PC-9 (cell line): ENCODE data around the gene VDR. TPM values are rescaled to one million over a fixed set of nuclear protein-coding genes. Genes with fewer than 3 reads are reported as not detected.

Experiments used
- BruUV-seq: library from RNA; stranded (reverse); fragments of 400-500 nt; replicated peaks from 2 replicates; lab custom pipeline; 2021; lab: Mats Ljungman, UMichigan
- CTCF ChIA-PET: fragments of 300-600 bp; sonication (Branson Sonifier 250); formaldehyde crosslinking; loops from one replicate; lab custom pipeline; 2022; ENCODE audit warnings: antibody characterized with exemption; lab: Charles Lee
- POLR2A ChIA-PET: fragments of 300-600 bp; sonication (Branson Sonifier 250); formaldehyde crosslinking; loops from one replicate; lab custom pipeline; 2022; ENCODE audit warnings: antibody characterized with exemption; ENCODE audit not compliant: unreplicated experiment; lab: Charles Lee
- DNase-seq, 2 experiments: peaks; one replicate each; pipeline versions ENCODE4 v3.0.0 to v3.0.0-alpha.2; 2015 to 2022; ENCODE audit warnings: mixed read lengths in 1 of 2
- H2AFZ ChIP-seq: fragments of 200-600 bp; sonication (generic); 2 replicates; pipeline ENCODE4 v1.8.1; 2017; ENCODE audit warnings: antibody characterized with exemption
- H3F3A ChIP-seq: fragments of 200-600 bp; sonication (generic); 2 replicates; pipeline ENCODE4 v1.8.1; 2017; ENCODE audit warnings: antibody characterized with exemption, mild to moderate bottlenecking, low read depth; ENCODE audit not compliant: insufficient read depth
- H3K27ac ChIP-seq: fragments of 200-600 bp; sonication (generic); 2 replicates; pipeline ENCODE4 v1.6.1; 2016; ENCODE audit warnings: mixed run types
- H3K27me3 ChIP-seq: fragments of 200-600 bp; sonication (generic); 2 replicates; pipeline ENCODE4 v1.6.1; 2016; ENCODE audit warnings: low read depth, mixed run types; ENCODE audit not compliant: insufficient read depth
- H3K36me3 ChIP-seq: fragments of 200-600 bp; sonication (generic); 2 replicates; pipeline ENCODE4 v1.6.1; 2016; ENCODE audit warnings: low read depth, mixed run types
- H3K4me1 ChIP-seq: fragments of 200-600 bp; sonication (generic); replicated peaks from 2 replicates; pipeline ENCODE4 v1.6.1; 2016; ENCODE audit warnings: mixed run types; ENCODE audit not compliant: insufficient read depth
- H3K4me2 ChIP-seq: fragments of 200-600 bp; sonication (generic); 2 replicates; pipeline ENCODE4 v1.6.1; 2017; ENCODE audit warnings: mixed run types
- H3K4me3 ChIP-seq: fragments of 200-600 bp; sonication (generic); 2 replicates; pipeline ENCODE4 v1.6.1; 2016; ENCODE audit warnings: mixed run types
- H3K79me2 ChIP-seq: fragments of 200-600 bp; sonication (generic); 2 replicates; pipeline ENCODE4 v1.6.1; 2017; ENCODE audit warnings: low read depth, mixed run types
- H3K9me2 ChIP-seq: fragments of 200-600 bp; sonication (generic); 2 replicates; pipeline ENCODE4 v1.8.1; 2017; ENCODE audit warnings: mild to moderate bottlenecking; ENCODE audit not compliant: insufficient read depth
- H3K9me3 ChIP-seq: fragments of 200-600 bp; sonication (generic); 2 replicates; pipeline ENCODE4 v1.8.1; 2016; ENCODE audit warnings: low read depth; ENCODE audit not compliant: insufficient read depth
- H4K20me1 ChIP-seq: fragments of 200-600 bp; sonication (generic); 2 replicates; pipeline ENCODE4 v1.8.1; 2017; ENCODE audit not compliant: insufficient read depth
- EZH2 ChIP-seq: fragments of 200-600 bp; sonication (generic); IDR thresholded peaks from 2 replicates; pipeline ENCODE4 v1.8.0; 2017; ENCODE audit warnings: antibody characterized with exemption, low read depth
- intact Hi-C: fragments of 100-400 bp; cut with micrococcal nuclease; formaldehyde crosslinking; loops from one replicate; pipeline ENCODE4 v1.10.0; 2022; ENCODE audit not compliant: unreplicated experiment
- total RNA-seq: library from RNA; stranded (reverse); gene quantifications from 2 replicates; pipeline ENCODE4 v1.2.3, GENCODE V29; 2021
- TF ChIP-seq, protein P1 (sequence below): fragments of 200-600 bp; sonication (generic); conservative IDR thresholded peaks from 2 replicates; pipeline ENCODE4 v1.6.1; 2017; ENCODE audit warnings: mixed run types, antibody characterized with exemption, mild to moderate bottlenecking, moderate library complexity

Gene VDR
- total RNA-seq, 1 experiment from 2014 or later: 12.3 TPM

DNA sequence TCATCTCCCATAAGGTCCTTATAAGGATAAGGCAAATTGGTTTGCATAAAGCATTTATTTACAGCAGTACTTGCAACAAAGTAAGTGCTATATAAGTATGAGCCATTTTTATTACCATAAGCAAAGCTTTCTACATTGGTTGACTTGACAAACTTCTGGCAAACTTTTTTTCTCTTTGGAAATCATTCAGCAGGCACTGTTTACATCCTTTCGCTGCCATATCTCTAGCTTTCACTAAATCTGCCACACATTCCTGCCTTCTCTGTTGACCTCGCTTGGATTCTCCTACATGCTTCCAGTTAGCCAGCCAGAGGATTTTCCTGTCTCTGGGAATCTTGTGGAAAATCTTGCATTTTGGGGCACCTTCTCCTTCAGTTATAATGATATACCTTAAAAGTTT, 63.3 kb downstream of the VDR start:
- CTCF ChIA-PET: interaction anchor here (0.7 kb wide), 1 partner anchor 13 kb away, joined by 3 read pairs; no protein-coding TSS in a partner anchor
- H3K4me1 ChIP-seq: peaks cover 11% of the 10 kb centered on the region

GRCh38 chr12:47840571-47840970, 64.2 kb downstream of the VDR start:
- 0 out of 2 replicates have a peak, but pooled peaks cover 2% of the 10 kb centered on the region for H4K20me1 ChIP-seq
- BruUV-seq: no TSS peak
- no peak overlapping the region for H2AFZ ChIP-seq
- intact Hi-C loops: no loop called here
- H3K4me2 ChIP-seq: no peak overlapping the region
- ChIA-PET POLR2A (no interaction called here), CTCF (interaction anchor here (0.7 to 4.0 kb wide), 3 partner anchors 12 to 323 kb away, joined by 4 to 31 read pairs (median 4); no protein-coding TSS in a partner anchor)
- H3K9me2 ChIP-seq: no peaks in the 10 kb centered on the region; the same call in 1 of the 2 replicates
- H3K27me3 ChIP-seq: no peaks in the 10 kb centered on the region
- no peaks in the 10 kb centered on the region for H3K36me3 ChIP-seq
- no peaks in the 10 kb centered on the region for H3K9me3 ChIP-seq
- DNase-seq: no peak
- no peak overlapping the region for H3K4me3 ChIP-seq
- no peak overlapping the region for H3K27ac ChIP-seq
- TF ChIP-seq, protein P1, sequence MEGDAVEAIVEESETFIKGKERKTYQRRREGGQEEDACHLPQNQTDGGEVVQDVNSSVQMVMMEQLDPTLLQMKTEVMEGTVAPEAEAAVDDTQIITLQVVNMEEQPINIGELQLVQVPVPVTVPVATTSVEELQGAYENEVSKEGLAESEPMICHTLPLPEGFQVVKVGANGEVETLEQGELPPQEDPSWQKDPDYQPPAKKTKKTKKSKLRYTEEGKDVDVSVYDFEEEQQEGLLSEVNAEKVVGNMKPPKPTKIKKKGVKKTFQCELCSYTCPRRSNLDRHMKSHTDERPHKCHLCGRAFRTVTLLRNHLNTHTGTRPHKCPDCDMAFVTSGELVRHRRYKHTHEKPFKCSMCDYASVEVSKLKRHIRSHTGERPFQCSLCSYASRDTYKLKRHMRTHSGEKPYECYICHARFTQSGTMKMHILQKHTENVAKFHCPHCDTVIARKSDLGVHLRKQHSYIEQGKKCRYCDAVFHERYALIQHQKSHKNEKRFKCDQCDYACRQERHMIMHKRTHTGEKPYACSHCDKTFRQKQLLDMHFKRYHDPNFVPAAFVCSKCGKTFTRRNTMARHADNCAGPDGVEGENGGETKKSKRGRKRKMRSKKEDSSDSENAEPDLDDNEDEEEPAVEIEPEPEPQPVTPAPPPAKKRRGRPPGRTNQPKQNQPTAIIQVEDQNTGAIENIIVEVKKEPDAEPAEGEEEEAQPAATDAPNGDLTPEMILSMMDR: no peak
- TF ChIP-seq EZH2: no peak
- H3F3A ChIP-seq: peaks cover 10% of the 10 kb centered on the region; the same call in 1 of the 2 replicates
- peaks cover 20% of the 10 kb centered on the region for H3K4me1 ChIP-seq
- H3K79me2 ChIP-seq: no peaks in the 10 kb centered on the region

More for the DNA sequence above, 63.3 kb downstream of the VDR start:
- 0 out of 2 replicates have a peak, but pooled peaks cover 2% of the 10 kb centered on the region for H4K20me1 ChIP-seq
- no TSS peak for BruUV-seq
- H3K79me2 ChIP-seq: no peaks in the 10 kb centered on the region
- H3K27me3 ChIP-seq: no peaks in the 10 kb centered on the region
- TF ChIP-seq EZH2: no peak
- TF ChIP-seq, protein P1: no peak
- no peak overlapping the region for H2AFZ ChIP-seq
- no peak for DNase-seq
- intact Hi-C loops: no loop called here
- no peak overlapping the region for H3K4me2 ChIP-seq
- H3K27ac ChIP-seq: no peak overlapping the region
- POLR2A ChIA-PET: no interaction called here
- H3K36me3 ChIP-seq: no peaks in the 10 kb centered on the region
- peaks cover 3% of the 10 kb centered on the region; the same call in 1 of the 2 replicates for H3F3A ChIP-seq
- H3K4me3 ChIP-seq: no peak overlapping the region
- H3K9me3 ChIP-seq: no peaks in the 10 kb centered on the region
- H3K9me2 ChIP-seq: no peaks in the 10 kb centered on the region; the same call in 1 of the 2 replicates

- H2AFZ ChIP-seq: no peak overlapping the region
- H3K4me3 ChIP-seq: no peak overlapping the region
- no peak overlapping the region for H3K27ac ChIP-seq
- H3K4me1 ChIP-seq: peaks cover 33% of the 10 kb centered on the region
- ChIA-PET CTCF (interaction anchor here (0.5 to 4.0 kb wide), 11 partner anchors 35 to 753 kb away, joined by 3 to 31 read pairs (median 4); no protein-coding TSS in a partner anchor), POLR2A (interaction anchor here (0.5 to 1.0 kb wide), 3 partner anchors 14 to 317 kb away, joined by 5 to 26 read pairs (median 10); no protein-coding TSS in a partner anchor)
- no peaks in the 10 kb centered on the region for H3K79me2 ChIP-seq
- H3K4me2 ChIP-seq: no peak overlapping the region
- H3F3A ChIP-seq: peaks cover 10% of the 10 kb centered on the region; the same call in 1 of the 2 replicates
- H3K9me3 ChIP-seq: no peaks in the 10 kb centered on the region
- no peaks in the 10 kb centered on the region for H3K27me3 ChIP-seq
- intact Hi-C loops: no loop called here
- no TSS peak for BruUV-seq
- no peaks in the 10 kb centered on the region for H3K36me3 ChIP-seq
- no peak for TF ChIP-seq EZH2
- TF ChIP-seq, protein P1: no peak
- no peak for DNase-seq
- 0 out of 2 replicates have a peak, but pooled peaks cover 2% of the 10 kb centered on the region for H4K20me1 ChIP-seq
- H3K9me2 ChIP-seq: no peaks in the 10 kb centered on the region; the same call in 1 of the 2 replicates
Measured at GRCh38 chr12:47839214-47839876, 65.4 kb downstream of the VDR start.
